ENCODE data around the gene PRKCB. TPM values are rescaled to one million over a fixed set of nuclear protein-coding genes. Genes with fewer than 3 reads are reported as not detected.

PRKCB gene
- total RNA-seq, 1 donor from 2014 or later, result not detected

GRCh38 chr16:24165273-24165672 is 329.5 kb downstream of the PRKCB start:
- no peak for DNase-seq (ENCODE audit: low read depth, low spot score)

- DNase-seq (ENCODE audit: low read depth, low spot score), result no peak
These were observed 331.1 kb downstream of the PRKCB start for GRCh38 chr16:24166661-24167528.

- no peak for DNase-seq (ENCODE audit: low read depth, low spot score)
These were observed 333.1 kb downstream of the PRKCB start for GRCh38 chr16:24168856-24169255.

- DNase-seq (ENCODE audit: low read depth, low spot score), result no peak
These were observed 334.6 kb downstream of the PRKCB start for GRCh38 chr16:24170407-24170806.

- no peak for DNase-seq (ENCODE audit: low read depth, low spot score)
These were observed 338.7 kb downstream of the PRKCB start for GRCh38 chr16:24174504-24174903.

GRCh38 chr16:24174957-24175356 is 339.2 kb downstream of the PRKCB start:
- no peak for DNase-seq (ENCODE audit: low read depth, low spot score)

- DNase-seq (ENCODE audit: low read depth, low spot score), result no peak
These were observed 342.7 kb downstream of the PRKCB start for GRCh38 chr16:24178496-24178895.

GRCh38 chr16:24180451-24180850 is 344.7 kb downstream of the PRKCB start:
- DNase-seq (ENCODE audit: low read depth, low spot score), result no peak

GRCh38 chr16:24188021-24188542 is 352.3 kb downstream of the PRKCB start:
- DNase-seq (ENCODE audit: low read depth, low spot score), result no peak

- no peak for DNase-seq (ENCODE audit: low read depth, low spot score)
These were observed 353.1 kb downstream of the PRKCB start for GRCh38 chr16:24188751-24189318.

- no peak for DNase-seq (ENCODE audit: low read depth, low spot score)
These were observed 354.2 kb downstream of the PRKCB start for GRCh38 chr16:24189941-24190340.

- no peak for DNase-seq (ENCODE audit: low read depth, low spot score)
These were observed 356.2 kb downstream of the PRKCB start for GRCh38 chr16:24191876-24192402.

GRCh38 chr16:24195221-24195620 is 359.4 kb downstream of the PRKCB start:
- DNase-seq (ENCODE audit: low read depth, low spot score), result no peak

GRCh38 chr16:24198807-24199533 is 363.2 kb downstream of the PRKCB start:
- DNase-seq (ENCODE audit: low read depth, low spot score), result no peak

- DNase-seq (ENCODE audit: low read depth, low spot score), result no peak
These were observed 367.9 kb downstream of the PRKCB start for GRCh38 chr16:24203675-24204074.

GRCh38 chr16:24204150-24204665 is 368.4 kb downstream of the PRKCB start:
- no peak for DNase-seq (ENCODE audit: low read depth, low spot score)

- DNase-seq (ENCODE audit: low read depth, low spot score), result no peak
These were observed 371.1 kb downstream of the PRKCB start for GRCh38 chr16:24206926-24207325.

GRCh38 chr16:24208710-24209109 is 372.9 kb downstream of the PRKCB start:
- no peak for DNase-seq (ENCODE audit: low read depth, low spot score)

- no peak for DNase-seq (ENCODE audit: low read depth, low spot score)
These were observed 379.2 kb downstream of the PRKCB start for GRCh38 chr16:24214992-24215391.

- DNase-seq (ENCODE audit: low read depth, low spot score), result no peak
These were observed 381.2 kb downstream of the PRKCB start for GRCh38 chr16:24216961-24217360.

- DNase-seq (ENCODE audit: low read depth, low spot score), result no peak
These were observed 381.7 kb downstream of the PRKCB start for GRCh38 chr16:24217461-24217860.

- no peak for DNase-seq (ENCODE audit: low read depth, low spot score)
These were observed 382.5 kb downstream of the PRKCB start for GRCh38 chr16:24218299-24218698.
